ENCODE results near the gene ZNF654. TPM values are rescaled to one million over a fixed set of nuclear protein-coding genes. Genes with fewer than 3 reads are reported as not detected.
"Not testable (repeated sequence)": the region's sequence is repeated elsewhere in the genome, so short reads cannot be mapped to it uniquely, and the experiment has no call there.

The ZNF654 gene
- 20.4 and 25.4 TPM in 2 replicates for total RNA-seq

DNA sequence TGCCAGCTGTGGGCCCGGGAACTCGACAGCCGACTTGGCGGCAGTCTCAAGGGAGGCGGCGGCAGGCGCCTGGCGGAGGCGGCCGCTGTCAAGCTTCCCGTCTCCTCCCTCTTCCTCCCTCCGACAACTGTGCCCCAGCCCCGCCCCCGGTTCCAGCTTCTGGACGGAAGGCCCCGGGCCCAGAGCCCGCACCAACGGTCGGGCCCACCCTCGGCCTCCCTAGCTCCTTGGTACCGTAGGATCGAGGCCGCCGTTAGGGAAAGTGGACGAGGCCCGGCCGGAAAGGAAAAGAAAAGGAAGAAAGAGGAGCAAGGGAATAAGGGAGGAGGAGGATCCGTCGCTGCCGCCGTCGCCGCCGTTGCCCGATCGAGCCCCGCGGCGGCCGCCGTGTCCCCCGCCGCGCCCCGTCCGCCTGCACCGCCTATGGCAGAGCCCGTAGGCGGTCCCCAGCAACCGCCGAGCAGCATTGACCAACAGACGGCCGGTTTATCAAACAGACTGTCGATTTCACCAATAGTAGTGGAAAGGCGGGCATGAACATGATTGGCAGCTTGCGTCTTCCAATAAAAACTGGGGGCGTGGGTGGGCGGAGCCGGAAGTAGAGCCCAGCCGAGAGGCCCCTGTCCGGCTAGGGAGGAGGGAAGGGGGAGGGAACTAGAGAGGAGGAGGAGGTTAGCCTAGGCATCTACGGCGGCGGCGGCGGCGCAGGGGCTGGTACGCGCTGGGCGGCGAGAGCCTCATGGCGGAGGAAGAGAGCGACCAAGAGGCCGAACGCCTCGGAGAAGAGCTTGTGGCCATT lies at the start of gene ZNF654, which contains the start of gene CGGBP1:
Gene ZNF654 (plus strand): TSS at position 675 of the 799 bp plus-strand sequence. CDS start 65 bp downstream, at position 740.
Gene CGGBP1 (minus strand): TSS at position 425 of the 799 bp plus-strand sequence. CDS start 3,029 bp downstream, outside the sequence.
- peak; percentile 99 for DNase-seq

DNA sequence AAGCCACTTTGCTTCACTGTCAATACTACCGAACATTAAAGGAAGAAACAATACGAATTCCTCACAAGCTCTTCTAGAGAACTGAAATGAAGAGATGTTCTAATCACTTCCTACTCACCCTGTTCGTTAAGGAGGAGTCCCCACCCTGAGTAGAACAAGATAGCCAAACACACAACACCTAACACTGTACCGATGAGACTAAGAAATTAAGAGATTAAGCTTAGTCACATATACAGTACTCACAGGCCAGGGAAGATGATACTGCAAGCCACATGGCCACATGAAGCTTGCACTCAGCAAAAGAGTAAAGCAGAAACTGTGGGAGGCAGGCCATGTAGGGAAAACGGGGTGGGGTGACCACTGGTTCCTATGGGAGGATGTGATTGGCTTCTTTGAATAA lies 48.2 kb upstream of the ZNF654 start:
- DNase-seq = no peak

DNA sequence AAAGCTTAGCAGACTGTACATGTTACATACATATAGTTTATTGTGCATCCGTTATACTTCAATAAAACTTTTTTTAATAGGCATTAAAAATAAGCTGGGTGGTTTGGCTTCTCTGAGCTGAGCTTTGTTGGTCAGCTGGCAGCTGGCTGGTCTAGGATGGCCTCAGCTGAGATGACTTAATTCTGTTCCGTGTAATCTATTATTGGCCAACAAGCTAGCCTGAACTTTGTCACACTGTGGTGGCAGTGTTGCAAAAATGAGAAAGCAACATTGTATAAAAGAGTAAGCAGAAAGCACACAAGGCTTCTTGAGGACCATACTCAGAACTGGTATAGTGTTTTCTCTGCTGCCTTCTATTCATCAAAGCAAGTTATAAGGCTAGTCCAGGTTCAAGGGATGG lies 45.5 kb upstream of the ZNF654 start:
- DNase-seq = no peak

DNA sequence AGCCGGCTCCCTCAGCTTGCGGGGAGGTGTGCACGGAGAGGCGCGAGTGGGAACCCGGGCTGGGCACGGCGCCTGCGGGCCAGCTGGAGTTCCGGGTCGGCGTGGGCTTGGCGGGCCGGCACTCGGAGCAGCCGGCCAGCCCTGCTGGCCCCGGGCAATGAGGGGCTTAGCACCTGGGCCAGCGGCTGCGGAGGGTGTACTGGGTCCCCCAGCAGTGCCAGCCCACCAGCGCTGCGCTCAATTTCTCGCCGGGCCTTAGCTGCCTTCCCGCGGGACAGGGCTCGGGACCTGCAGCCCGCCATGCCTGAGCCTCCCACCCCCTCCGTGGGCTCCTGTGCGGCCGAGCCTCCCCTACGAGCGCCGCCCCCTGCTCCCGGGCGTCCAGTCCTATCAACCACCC lies 43.4 kb upstream of the ZNF654 start:
- DNase-seq = not testable (repeated sequence)

DNA sequence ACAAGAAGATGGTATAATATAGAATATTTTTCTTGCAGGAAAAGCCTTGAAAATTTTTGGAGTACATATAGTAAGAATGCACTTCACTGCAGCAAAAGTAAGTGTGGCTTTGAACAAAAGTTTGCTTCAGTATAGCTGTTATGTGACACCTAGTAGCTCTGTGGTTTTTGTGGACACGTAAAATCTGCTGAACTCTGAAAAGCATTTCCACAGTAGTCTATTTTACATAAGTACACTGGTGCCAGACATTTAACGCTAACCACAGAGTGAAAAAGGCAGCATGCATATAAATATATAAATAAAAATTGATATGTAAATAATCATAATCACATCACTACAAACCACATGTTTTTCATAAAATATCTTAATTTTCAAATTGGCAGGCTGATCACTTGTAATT lies 40.0 kb upstream of the ZNF654 start:
- no peak for DNase-seq

DNA sequence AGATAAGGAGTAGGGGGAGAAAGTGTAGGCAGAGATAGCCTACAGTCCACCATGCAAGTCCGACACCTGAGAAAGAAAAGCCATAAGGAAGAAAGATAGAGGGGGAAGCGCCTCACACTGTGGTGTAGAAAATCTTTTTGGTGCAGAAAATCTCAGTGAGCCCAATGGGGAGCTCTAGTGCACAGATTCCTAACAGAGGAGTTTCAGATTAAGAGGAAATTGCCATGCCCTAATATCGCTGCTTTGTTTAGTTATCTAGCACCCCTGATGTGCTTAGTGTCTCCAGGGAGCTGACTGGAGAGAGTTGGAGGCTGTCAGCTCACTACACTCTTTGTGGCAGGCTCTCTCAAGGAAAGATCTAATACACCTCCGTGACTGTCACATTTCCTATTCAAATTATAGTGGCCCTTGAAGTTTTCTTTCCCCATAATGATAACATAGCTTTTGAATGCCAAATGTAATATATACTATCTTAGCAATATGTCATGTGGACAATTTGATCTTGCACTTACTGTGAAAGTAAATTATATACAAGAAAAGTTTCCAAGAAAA lies 34.0 kb upstream of the ZNF654 start:
- DNase-seq = no peak

DNA sequence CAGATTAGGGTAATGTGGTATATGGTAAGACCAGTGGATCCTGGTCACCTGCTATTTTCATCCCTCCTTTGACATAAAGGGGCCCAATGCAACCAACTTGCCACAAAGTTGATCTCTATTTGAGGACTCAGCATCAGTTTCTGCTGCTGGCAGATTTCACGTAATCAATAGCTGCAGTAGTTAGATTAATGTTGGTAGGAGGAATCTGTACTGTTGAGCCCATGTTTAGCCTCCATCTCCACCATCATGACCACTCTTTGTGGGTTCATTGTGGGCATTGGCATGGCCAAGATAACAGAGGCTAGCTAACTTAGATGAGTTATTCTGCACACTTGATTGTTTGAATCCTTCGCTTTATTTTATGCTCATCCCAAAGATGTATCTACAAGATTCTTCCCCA lies 30.2 kb upstream of the ZNF654 start:
- DNase-seq = no peak

DNA sequence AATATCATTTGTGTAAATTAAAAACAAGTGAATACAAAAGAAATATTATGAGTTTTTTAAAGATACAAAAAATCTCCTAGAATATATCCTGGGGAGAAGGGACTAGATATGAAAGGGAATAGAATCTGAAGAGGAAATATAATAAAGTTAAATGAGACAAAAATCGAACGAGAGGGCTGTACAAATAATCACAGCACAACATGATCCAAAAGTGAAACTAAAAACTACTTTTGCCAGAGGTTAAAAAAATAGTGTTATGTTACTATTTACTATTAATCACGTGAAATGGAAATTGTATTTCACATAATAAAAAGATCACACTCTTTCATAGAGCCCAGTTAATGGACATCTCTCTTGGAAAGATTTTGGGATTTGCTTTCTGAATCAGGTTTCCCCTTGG lies 28.8 kb upstream of the ZNF654 start:
- peak; percentile 8 for DNase-seq

DNA sequence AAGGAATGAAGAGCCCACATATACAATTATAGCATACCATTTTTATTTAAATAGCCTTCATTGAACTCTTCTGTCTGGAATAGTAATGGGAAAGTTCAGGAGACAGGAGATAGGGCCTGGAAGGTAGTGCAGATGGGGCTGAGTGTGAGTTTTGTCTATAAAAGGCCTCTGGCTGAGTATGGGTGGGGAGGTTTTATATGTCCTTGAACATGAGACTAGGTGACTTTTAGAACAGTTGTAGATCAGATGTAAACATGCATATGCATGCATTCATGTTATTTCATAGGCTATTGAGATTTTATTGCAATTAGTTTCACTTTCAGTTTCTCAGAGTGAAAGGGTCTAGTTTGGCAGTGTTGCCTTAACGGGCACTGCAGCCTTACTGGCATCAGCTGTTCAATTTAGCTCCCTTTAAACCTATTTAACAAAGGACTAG lies 27.4 kb upstream of the ZNF654 start:
- DNase-seq = peak; percentile 57

DNA sequence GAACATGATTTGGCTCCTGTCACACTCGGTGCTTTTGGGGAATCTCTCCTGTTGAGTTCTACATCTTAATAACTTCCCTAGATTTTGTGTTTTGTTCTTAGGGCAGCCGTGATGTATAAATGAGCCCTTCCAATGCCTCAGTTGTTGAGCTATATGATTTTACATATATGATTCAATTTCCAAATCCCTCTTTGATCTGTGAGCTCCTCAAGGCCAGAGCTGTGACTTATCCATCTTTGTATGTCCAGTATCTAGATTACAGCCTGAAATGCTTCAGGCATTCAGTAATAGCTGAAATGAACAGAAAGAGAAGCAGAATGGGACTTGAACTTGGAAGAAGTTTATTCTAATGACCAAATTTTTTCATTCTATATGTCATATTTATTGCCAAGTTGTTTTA lies 26.8 kb upstream of the ZNF654 start:
- peak; percentile 9 for DNase-seq

DNA sequence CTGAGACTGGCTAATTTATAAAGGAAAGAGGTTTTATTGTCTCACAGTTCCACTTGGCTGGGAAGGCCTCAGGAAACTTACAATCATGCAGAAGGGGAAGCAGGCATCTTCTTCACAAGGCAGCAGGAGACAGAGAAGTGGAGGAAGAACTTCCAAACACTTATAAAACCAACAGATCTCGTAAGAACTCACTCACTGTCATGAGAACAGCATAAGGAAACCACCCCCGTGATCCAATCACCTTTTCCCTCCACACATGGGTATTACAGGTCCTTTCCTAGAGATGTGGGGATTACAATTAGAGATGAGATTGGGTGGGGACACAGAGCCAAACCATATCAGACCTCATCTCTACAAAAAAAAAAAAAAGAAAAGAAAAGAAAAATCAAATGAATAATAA lies 26.0 kb upstream of the ZNF654 start:
- no peak for DNase-seq

DNA sequence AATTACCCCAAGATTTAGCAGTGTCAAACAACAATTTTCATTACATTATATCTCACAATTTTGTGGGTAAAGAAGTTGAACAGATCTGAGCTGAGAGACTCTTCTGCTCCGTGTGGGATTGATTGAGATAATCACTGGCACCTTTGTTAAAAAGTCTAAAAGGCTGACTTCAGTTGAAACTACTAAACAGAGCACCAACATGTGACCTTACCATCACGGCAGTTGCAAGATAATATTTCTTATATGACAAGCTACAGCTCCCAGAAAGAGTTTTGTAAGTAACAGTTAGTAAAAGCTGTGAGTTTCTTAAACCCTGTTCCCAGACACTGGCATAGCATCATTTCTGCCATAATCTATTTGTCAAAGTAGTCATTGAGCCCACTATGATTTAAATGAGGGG lies 25.2 kb upstream of the ZNF654 start:
- no peak for DNase-seq

DNA sequence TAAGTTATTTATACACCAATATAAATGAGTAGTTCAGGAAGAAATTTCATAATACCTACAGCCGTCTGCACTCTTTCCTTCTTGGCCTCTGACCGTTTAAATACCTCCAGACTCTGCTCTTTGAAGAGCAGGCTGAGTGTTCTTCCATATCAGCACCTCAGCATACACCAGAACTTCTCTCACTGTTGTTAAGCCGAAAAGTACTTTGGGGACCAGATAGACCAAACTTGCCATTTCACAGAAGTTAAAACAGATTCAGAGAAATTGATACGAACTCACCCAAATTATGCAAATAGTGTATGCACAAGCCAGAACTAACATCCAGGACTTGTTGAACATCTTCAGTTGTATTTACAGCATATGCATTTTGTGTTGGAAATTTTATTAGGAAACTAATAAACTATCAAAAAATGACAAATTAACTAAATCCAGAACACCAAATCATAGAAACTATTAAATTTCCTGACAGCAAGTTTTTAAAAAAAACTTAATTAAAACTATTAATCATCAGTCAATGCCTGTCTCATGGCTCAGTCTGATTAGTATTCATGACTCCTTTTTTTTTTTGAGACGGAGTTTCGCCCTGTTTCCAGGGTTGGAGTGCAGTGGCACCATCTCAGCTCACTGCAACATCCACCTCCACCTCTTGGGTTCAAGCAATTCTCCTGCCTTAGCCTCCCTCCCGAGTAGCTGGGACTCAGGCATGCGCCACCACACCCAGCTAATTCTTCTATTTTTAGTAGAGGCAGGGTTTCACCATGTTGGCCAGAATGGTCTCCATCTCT lies 24.4 kb upstream of the ZNF654 start:
- no peak for DNase-seq

DNA sequence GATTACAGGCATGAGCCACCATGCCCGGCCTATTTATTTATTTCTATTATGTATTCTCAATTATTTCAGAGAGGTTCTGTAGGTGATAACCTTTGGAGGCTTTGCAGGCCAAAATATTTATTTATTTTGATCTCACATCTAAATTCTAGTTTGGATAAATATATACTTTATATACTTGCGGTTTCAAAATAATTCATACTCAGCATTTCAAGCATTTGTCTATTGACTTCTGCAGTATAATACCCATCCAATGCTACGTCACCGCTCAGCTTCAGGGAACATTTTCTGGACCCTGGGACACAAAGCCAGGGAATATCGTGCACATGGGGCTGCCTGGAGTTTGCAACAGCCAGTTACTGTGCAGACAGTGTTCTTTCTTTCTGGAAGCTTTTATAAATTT lies 22.8 kb upstream of the ZNF654 start:
- no peak for DNase-seq

DNA sequence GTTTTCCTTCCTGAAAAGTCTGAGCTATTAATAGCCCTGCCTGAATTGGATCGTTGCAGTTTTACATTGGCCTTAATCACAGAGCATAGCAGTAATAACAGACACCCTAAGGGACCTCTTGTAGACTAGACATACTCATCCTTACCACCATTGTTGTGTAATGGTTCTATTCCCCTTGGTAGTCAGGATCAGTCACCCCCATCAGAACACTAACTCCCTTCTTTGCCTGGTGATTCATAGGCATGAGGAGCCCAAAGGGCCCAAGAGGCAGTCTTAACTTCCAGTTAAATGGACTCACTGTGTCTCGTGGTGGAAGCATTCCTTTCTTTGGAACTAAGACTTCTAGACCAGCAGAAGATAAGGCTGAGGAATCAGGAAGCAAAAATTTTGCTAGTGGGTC lies 20.5 kb upstream of the ZNF654 start:
- no peak for DNase-seq

DNA sequence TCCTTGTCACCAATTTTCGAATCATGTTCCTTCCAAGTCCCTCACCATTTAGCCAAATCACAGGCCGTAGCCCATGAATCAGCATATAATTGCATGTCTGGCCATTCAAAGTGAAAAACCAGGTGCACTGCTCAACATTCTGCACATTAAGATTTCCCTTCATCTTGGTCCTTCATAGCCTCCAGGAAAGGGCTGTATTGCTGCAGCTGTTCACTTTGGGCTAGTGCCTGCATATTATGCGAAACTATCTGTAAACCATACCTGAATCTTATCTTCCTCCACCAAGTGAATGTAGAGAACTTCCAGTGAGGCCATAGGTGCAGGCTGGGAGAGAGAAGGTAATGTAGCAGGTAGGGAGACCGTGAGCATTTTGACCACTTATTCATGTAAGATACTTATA lies 18.5 kb upstream of the ZNF654 start:
- no peak for DNase-seq

DNA sequence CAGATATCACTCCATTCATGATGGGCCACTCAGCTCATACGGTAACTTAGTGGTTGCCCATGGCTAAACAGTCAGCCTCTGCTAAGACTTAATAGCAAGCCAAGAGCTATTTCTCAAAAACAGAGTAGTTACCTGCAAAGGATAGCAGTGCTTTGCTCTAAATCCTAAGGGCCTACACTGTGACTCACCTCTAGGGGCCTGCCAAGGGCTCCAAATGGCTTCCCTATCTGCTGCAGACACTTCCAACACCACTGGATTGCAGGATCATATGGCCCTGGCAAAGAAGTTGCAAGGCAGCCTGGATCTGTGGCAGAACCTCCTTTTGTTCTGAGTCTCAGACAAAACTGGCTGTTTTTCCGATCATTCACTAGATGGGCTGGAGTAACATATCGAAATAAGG lies 18.1 kb upstream of the ZNF654 start:
- no peak for DNase-seq

DNA sequence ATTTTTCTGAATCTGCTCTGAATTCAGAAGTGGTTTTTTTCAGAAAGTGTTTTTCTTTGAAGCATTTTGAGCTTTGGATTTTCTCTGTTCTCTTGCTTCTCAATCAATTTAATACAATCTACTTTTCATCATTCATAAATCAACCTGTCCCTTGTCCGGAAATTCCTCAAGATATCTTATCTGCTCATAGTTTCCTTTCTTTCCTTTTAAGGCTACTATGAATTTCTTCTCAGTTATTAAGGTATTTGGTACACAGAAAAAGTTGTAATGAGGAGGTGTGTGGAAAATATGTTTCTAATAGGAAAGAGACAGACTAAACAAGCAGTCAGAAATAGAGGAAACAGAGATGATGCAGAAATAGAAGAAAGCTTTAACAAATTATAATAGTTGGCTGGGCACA lies 14.6 kb upstream of the ZNF654 start:
- DNase-seq = peak; percentile 56

DNA sequence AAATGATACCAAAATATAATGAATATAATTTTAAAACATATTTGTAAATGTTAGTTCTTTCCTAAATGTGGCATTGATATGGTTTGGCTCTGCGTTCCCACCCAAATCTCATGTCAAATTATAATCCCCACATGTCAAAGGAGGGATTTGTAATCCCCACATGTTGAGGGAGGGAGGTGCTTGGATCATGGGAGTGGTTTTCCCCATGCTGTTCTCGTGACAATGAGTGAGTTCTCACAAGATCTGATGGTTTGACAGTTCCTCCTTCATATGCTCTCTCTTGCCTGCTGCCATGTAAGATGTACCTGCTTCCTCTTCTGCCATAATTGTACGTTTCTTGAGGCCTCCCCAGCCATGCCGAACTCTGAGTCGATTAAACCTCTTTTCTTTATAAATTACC lies 12.3 kb upstream of the ZNF654 start:
- DNase-seq = no peak

DNA sequence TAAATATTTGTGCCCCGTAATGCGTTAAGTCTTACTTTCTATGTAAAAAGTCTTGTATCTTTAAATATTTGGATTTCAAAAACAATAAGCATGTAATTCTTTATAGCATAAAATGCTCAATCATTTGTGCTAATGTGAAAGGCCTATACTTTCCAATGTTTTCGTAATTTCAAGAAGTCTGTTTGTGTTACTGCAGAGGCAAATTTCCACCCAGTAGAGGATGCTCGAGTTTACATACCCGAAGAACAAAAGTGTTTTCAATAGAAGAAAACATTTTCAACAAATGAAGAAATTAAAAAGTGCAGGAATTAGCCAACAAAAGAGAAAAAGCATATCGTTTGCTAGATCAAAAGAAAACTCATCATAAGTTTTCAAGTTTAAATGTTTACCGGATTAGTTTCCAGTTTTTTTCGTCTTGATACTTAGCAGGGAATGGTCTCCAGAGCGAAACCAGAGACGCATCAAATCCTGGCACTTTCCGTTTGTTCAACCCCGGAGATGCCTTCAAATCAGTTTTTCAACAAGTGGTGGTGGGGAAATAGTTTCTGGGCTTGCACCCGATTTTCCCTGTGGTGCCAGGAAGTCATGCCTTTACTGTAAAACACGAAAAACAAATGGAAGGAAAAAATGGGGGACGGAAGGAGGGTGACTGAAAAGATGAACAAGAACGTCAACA lies 1.3 kb upstream of the ZNF654 start:
- DNase-seq = peak; percentile 44

DNA sequence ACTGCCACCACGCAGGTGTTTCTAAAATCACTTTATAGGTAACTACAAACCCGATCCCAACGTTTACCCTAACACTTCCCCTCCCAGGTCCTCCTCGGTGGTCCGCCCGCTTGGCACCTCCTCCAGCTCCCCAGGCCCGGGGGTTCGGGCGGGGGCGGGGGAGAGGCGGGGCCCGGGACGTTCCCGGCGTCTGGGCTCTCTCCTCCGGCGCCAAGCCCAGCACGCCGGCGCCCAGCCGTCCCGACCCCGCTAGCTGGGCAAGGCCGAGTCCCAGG lies 812 bp upstream of the ZNF654 start:
- DNase-seq = no peak

DNA sequence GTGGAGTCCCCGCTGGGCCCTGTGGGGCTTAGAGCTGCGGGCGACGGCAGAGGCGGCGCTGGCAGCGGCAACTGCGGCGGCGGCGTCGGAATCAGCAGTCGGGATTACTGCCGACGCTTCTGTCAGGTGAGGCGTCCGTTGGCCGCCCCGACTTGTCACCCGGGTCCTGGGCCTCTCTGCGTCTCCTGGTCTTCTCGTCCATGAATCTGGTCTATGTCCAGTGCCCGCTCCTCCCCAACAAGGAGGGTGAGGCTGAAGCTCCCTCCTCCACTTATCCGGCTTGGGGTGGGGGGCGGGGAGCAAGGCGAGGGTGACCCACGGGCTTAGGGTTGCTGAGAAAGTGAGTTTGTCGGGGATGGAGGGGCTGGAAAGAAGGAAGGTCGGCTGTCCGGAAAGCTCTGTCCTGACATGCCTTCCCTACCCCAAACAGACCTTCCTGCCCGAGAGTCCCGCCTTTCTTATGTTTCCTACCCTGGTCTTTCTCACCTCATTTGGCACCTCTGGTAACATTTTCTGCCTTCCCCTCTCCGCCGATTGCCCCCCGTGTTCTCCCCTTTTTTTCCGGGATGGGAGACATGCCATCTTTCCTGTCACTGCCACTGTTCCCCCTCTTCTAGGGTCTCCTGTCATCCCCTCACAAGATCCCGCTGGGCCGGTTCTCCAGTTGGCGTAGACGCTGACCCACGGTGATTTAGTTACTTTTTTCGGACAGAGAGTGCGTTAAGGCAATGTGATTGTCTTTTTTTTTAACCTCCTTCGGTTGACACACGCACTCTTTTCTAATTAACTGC lies 520 bp downstream of the ZNF654 start:
- peak; percentile 32 for DNase-seq

Measured in dermis blood vessel endothelial cell (primary cell).